HG02938 (cell line): ENCODE results near the gene COL6A3.

ENCODE experiments used
- ATAC-seq: cut with Tn5 transposase; IDR thresholded peaks from one replicate; pipeline ENCODE4 v1.9.1; 2021; ENCODE audit warnings: mild to moderate bottlenecking, moderate library complexity; ENCODE audit not compliant: unreplicated experiment

The COL6A3 gene

GRCh38 chr2:237299906-237300305 lies 114.1 kb downstream of the COL6A3 start:
- ATAC-seq = no peak

GRCh38 chr2:237298151-237299118 lies 115.5 kb downstream of the COL6A3 start:
- no peak for ATAC-seq

GRCh38 chr2:237297421-237298150 lies 116.4 kb downstream of the COL6A3 start:
- no peak for ATAC-seq

GRCh38 chr2:237296756-237297155 lies 117.2 kb downstream of the COL6A3 start:
- no peak for ATAC-seq

GRCh38 chr2:237295889-237296480 lies 118.0 kb downstream of the COL6A3 start:
- ATAC-seq = no peak

- ATAC-seq = no peak
Measured at GRCh38 chr2:237294460-237294859, 119.5 kb downstream of the COL6A3 start.

- ATAC-seq = no peak
Measured at GRCh38 chr2:237293978-237294377, 120.0 kb downstream of the COL6A3 start.

- ATAC-seq = no peak
Measured at GRCh38 chr2:237291138-237291792, 122.7 kb downstream of the COL6A3 start.

- no peak for ATAC-seq
Measured at GRCh38 chr2:237290261-237290660, 123.7 kb downstream of the COL6A3 start.

- ATAC-seq = no peak
Measured at GRCh38 chr2:237289139-237289538, 124.8 kb downstream of the COL6A3 start.

GRCh38 chr2:237287872-237288271 lies 126.1 kb downstream of the COL6A3 start:
- no peak for ATAC-seq

- ATAC-seq = no peak
Measured at GRCh38 chr2:237283131-237283928, 130.6 kb downstream of the COL6A3 start.

- no peak for ATAC-seq
Measured at GRCh38 chr2:237282568-237283128, 131.3 kb downstream of the COL6A3 start.

GRCh38 chr2:237281836-237282306 lies 132.1 kb downstream of the COL6A3 start:
- no peak for ATAC-seq

GRCh38 chr2:237280939-237281338 lies 133.0 kb downstream of the COL6A3 start:
- ATAC-seq = no peak

- no peak for ATAC-seq
Measured at GRCh38 chr2:237280229-237280628, 133.7 kb downstream of the COL6A3 start.

- no peak for ATAC-seq
Measured at GRCh38 chr2:237279012-237279768, 134.8 kb downstream of the COL6A3 start.

GRCh38 chr2:237278568-237278967 lies 135.4 kb downstream of the COL6A3 start:
- ATAC-seq = no peak
